Sciatic nerve (tissue), 2 donors: ENCODE data around the gene UVSSA. TPM values are rescaled to one million over a fixed set of nuclear protein-coding genes. Genes with fewer than 3 reads are reported as not detected.
"Not testable (repeated sequence)": the region's sequence is repeated elsewhere in the genome, so short reads cannot be mapped to it uniquely, and the experiment has no call there.

ENCODE experiments used
- ATAC-seq: fragments of 200-7000 bp; cut with Tn5 transposase; one replicate; pipeline ENCODE4 v1.9.1; 2020; ENCODE audit warnings: mild to moderate bottlenecking, moderate library complexity
- DNase-seq: peaks from one replicate; pipeline ENCODE4 v3.0.0-alpha.2; 2020; ENCODE audit warnings: low spot score
- intact Hi-C: fragments of 100-400 bp; cut with DNase I; formaldehyde crosslinking; loops from one replicate; pipeline ENCODE4 v1.14.2; 2022
- total RNA-seq: library from RNA; stranded (reverse); fragmentation: NEBNext Ultra II Directional; extraction: Animal tissue kit (Norgen Biotek cat#: 25700); gene quantifications from one replicate; pipeline ENCODE4 v1.2.1, GENCODE V29; 2021
- donor health status: DM: no; HTN: no; CAD: no.
- donor health status: DM: no; HTN: no; CAD: no.

UVSSA gene
- total RNA-seq, 1 donor from 2014 or later: 33.5 TPM

GRCh38 chr4:1315836-1316536 lies 31.0 kb upstream of the UVSSA start:
- ATAC-seq: no peak
- DNase-seq: no peak
- intact Hi-C loops: no loop called here

GRCh38 chr4:1316537-1317168 lies 30.4 kb upstream of the UVSSA start:
- intact Hi-C loops: no loop called here
- no peak for ATAC-seq
- no peak for DNase-seq

GRCh38 chr4:1317177-1318045 lies 29.6 kb upstream of the UVSSA start:
- DNase-seq (no peak), ATAC-seq (peak; percentile 21)
- intact Hi-C loops: no loop called here

GRCh38 chr4:1318046-1318375 lies 29.0 kb upstream of the UVSSA start:
- intact Hi-C loops: no loop called here
- ATAC-seq (no peak), DNase-seq (no peak)

- ATAC-seq (no peak), DNase-seq (no peak)
- intact Hi-C loops: no loop called here
Observed at GRCh38 chr4:1318488-1319213, 28.4 kb upstream of the UVSSA start.

- intact Hi-C loops: no loop called here
Observed at GRCh38 chr4:1321486-1321885, 25.5 kb upstream of the UVSSA start.

GRCh38 chr4:1321946-1322650 lies 24.9 kb upstream of the UVSSA start:
- DNase-seq (no peak), ATAC-seq (no peak)
- intact Hi-C loops: no loop called here

More at GRCh38 chr4:1321486-1321885, 25.5 kb upstream of the UVSSA start:
- ATAC-seq: no peak
- no peak for DNase-seq

GRCh38 chr4:1323280-1323634 lies 23.8 kb upstream of the UVSSA start:
- ATAC-seq: no peak
- intact Hi-C loops: no loop called here
- no peak for DNase-seq

- DNase-seq (no peak), ATAC-seq (no peak)
- intact Hi-C loops: no loop called here
Observed at GRCh38 chr4:1323635-1324442, 23.2 kb upstream of the UVSSA start.

GRCh38 chr4:1324443-1325175 lies 22.4 kb upstream of the UVSSA start:
- intact Hi-C loops, DNase-seq, ATAC-seq: not testable (repeated sequence)

- intact Hi-C loops: no loop called here
- ATAC-seq: no peak
- DNase-seq: no peak
Observed at GRCh38 chr4:1325176-1325480, 21.9 kb upstream of the UVSSA start.

- ATAC-seq (no peak), DNase-seq (peak; percentile 50)
- intact Hi-C loops: no loop called here
Observed at GRCh38 chr4:1325681-1326635, 21.1 kb upstream of the UVSSA start.

- intact Hi-C loops: no loop called here
- no peak for DNase-seq
- ATAC-seq: no peak
Observed at GRCh38 chr4:1326751-1327525, 20.1 kb upstream of the UVSSA start.

- no peak for DNase-seq
- ATAC-seq: no peak
- intact Hi-C loops: no loop called here
Observed at GRCh38 chr4:1327526-1328266, 19.3 kb upstream of the UVSSA start.
